SU-DHL-6 (cell line): Measurements from ENCODE around the gene FBXL13.

Experiments used
- H2AFZ ChIP-seq: fragments of 200-600 bp; sonication (generic); 2 replicates; pipeline ENCODE4 v1.6.1; 2014; ENCODE audit warnings: low read depth, mild to moderate bottlenecking, moderate library complexity, mixed read lengths, antibody characterized with exemption, low read length; ENCODE audit not compliant: severe bottlenecking
- H3F3A ChIP-seq: fragments of 200-600 bp; shearing (Covaris generic); 2 replicates; pipeline ENCODE4 v1.6.0; 2016; ENCODE audit warnings: antibody characterized with exemption, mild to moderate bottlenecking; ENCODE audit not compliant: insufficient read depth
- H3K27ac ChIP-seq: fragments of 200-600 bp; sonication (generic); 2 replicates; pipeline ENCODE4 v1.5.1; 2016; ENCODE audit warnings: low read depth, mild to moderate bottlenecking, low read length, moderate library complexity, mixed read lengths
- H3K27me3 ChIP-seq: fragments of 200-600 bp; sonication (generic), shearing (Covaris generic); 2 replicates; pipeline ENCODE4 v1.6.0; 2014; ENCODE audit warnings: mild to moderate bottlenecking, low read length
- H3K36me3 ChIP-seq: fragments of 200-600 bp; sonication (generic); 2 replicates; pipeline ENCODE4 v1.6.1; 2014; ENCODE audit warnings: mild to moderate bottlenecking, low read length, mixed read lengths
- H3K4me2 ChIP-seq: fragments of 300-600, 200-600 bp; shearing (Covaris generic), sonication (generic); 2 replicates; pipeline ENCODE4 v1.6.0; 2014; ENCODE audit warnings: low read length, low read depth, mild to moderate bottlenecking; ENCODE audit not compliant: poor library complexity, severe bottlenecking
- H3K4me3 ChIP-seq: fragments of 200-600 bp; sonication (generic); 2 replicates; pipeline ENCODE4 v1.5.1; 2014; ENCODE audit warnings: antibody characterized with exemption, low read length, mild to moderate bottlenecking, mixed read lengths; ENCODE audit not compliant: insufficient read depth, poor library complexity, severe bottlenecking
- H3K79me2 ChIP-seq: fragments of 200-600 bp; sonication (generic); 2 replicates; pipeline ENCODE4 v1.6.1; 2014; ENCODE audit warnings: mild to moderate bottlenecking, low read length, moderate library complexity; ENCODE audit not compliant: insufficient read depth
- H3K9ac ChIP-seq: fragments of 200-600 bp; sonication (generic); 2 replicates; pipeline ENCODE4 v1.7.0; 2014; ENCODE audit warnings: mild to moderate bottlenecking, low read length
- H3K9me2 ChIP-seq: fragments of 200-600 bp; sonication (generic); replicated peaks from 2 replicates; pipeline ENCODE4 v1.6.1; 2014; ENCODE audit warnings: low read length; ENCODE audit not compliant: insufficient read depth
- H3K9me3 ChIP-seq: fragments of 200-600 bp; sonication (generic); 2 replicates; pipeline ENCODE4 v1.6.1; 2014; ENCODE audit warnings: low read length, mixed read lengths; ENCODE audit not compliant: insufficient read depth
- H4K20me1 ChIP-seq: fragments of 200-600 bp; sonication (generic); 2 replicates; pipeline ENCODE4 v1.6.1; 2014; ENCODE audit warnings: low read depth, mild to moderate bottlenecking, antibody characterized with exemption, low read length, moderate library complexity, mixed read lengths
- CTCF ChIP-seq: fragments of 200-600 bp; sonication (generic); IDR thresholded peaks from one replicate; pipeline ENCODE4 v1.5.1; 2017; ENCODE audit warnings: antibody characterized with exemption, mild to moderate bottlenecking, low read length, moderate library complexity; ENCODE audit not compliant: insufficient read depth, poor library complexity, severe bottlenecking
- EZH2phosphoT487 ChIP-seq: fragments of 200-600 bp; sonication (generic), shearing (Covaris generic); conservative IDR thresholded peaks from 2 replicates; pipeline ENCODE4 v1.6.1; 2018; ENCODE audit warnings: mild to moderate bottlenecking, antibody characterized with exemption, low read length, moderate library complexity, mixed read lengths

The FBXL13 gene

GRCh38 chr7:102830197-102830596, 244.4 kb downstream of the FBXL13 start:
- Histone ChIP-seq H4K20me1 (no peaks in the 10 kb centered on the region), H2AFZ (no peak overlapping the region), H3K9ac (no peak overlapping the region), H3K27me3 (no peaks in the 10 kb centered on the region), H3K27ac (no peak overlapping the region), H3F3A (no peaks in the 10 kb centered on the region), H3K4me2 (no peak overlapping the region), H3K9me2 (no peaks in the 10 kb centered on the region), H3K9me3 (no peaks in the 10 kb centered on the region), H3K36me3 (no peaks in the 10 kb centered on the region), H3K4me3 (no peak overlapping the region), H3K79me2 (no peaks in the 10 kb centered on the region)
- no peak for TF ChIP-seq EZH2phosphoT487
- TF ChIP-seq CTCF: no peak

- H3K4me3 ChIP-seq: no peak overlapping the region
- TF ChIP-seq CTCF (no peak), EZH2phosphoT487 (no peak)
- H4K20me1 ChIP-seq: no peaks in the 10 kb centered on the region
- no peaks in the 10 kb centered on the region for H3K9me2 ChIP-seq
- H3K79me2 ChIP-seq: no peaks in the 10 kb centered on the region
- H3K4me2 ChIP-seq: no peak overlapping the region
- H3F3A ChIP-seq: no peaks in the 10 kb centered on the region
- H3K27me3 ChIP-seq: no peaks in the 10 kb centered on the region
- no peaks in the 10 kb centered on the region for H3K9me3 ChIP-seq
- no peaks in the 10 kb centered on the region for H3K36me3 ChIP-seq
- no peak overlapping the region for H2AFZ ChIP-seq
- H3K27ac ChIP-seq: no peak overlapping the region
- H3K9ac ChIP-seq: no peak overlapping the region
Measured at GRCh38 chr7:102829075-102829474, 245.5 kb downstream of the FBXL13 start.

GRCh38 chr7:102828286-102828685, 246.3 kb downstream of the FBXL13 start:
- H3K27ac ChIP-seq: no peak overlapping the region
- no peak overlapping the region for H3K9ac ChIP-seq
- TF ChIP-seq CTCF (no peak), EZH2phosphoT487 (no peak)

More at GRCh38 chr7:102828286-102828685, 246.3 kb downstream of the FBXL13 start:
- H3K9me2 ChIP-seq: no peaks in the 10 kb centered on the region
- no peaks in the 10 kb centered on the region for H3K79me2 ChIP-seq
- no peak overlapping the region for H3K4me3 ChIP-seq
- H3K4me2 ChIP-seq: no peak overlapping the region
- no peaks in the 10 kb centered on the region for H3K36me3 ChIP-seq
- no peaks in the 10 kb centered on the region for H3K27me3 ChIP-seq
- no peaks in the 10 kb centered on the region for H4K20me1 ChIP-seq
- H3K9me3 ChIP-seq: no peaks in the 10 kb centered on the region
- no peaks in the 10 kb centered on the region for H3F3A ChIP-seq
- no peak overlapping the region for H2AFZ ChIP-seq
